Daoy (cell line): ENCODE measurements around the gene FBXL19. TPM values are rescaled to one million over a fixed set of nuclear protein-coding genes. Genes with fewer than 3 reads are reported as not detected.
"Not testable (repeated sequence)": the region's sequence is repeated elsewhere in the genome, so short reads cannot be mapped to it uniquely, and the experiment has no call there.

Source experiments
- DNase-seq: peaks from one replicate; pipeline ENCODE4 v3.0.0-alpha.2; 2015; ENCODE audit warnings: low read depth
- total RNA-seq: library from RNA; depleted of rRNA; stranded (reverse); fragments of >200 nt; shearing (Covaris generic); gene quantifications from 2 replicates; pipeline ENCODE4 v1.2.3, GENCODE V29; 2014; rRNA removed

Gene FBXL19
- total RNA-seq, result 14.0 and 16.3 TPM in 2 replicates

- no peak for DNase-seq
Measured at GRCh38 chr16:30923554-30924075, at the start of gene FBXL19. TSS of gene FBXL19 (plus strand) at chr16:30923572. CDS start at chr16:30925755, 2,183 bp downstream.

GRCh38 chr16:30874244-30874820, 49.0 kb upstream of the FBXL19 start:
- DNase-seq, result no peak

- DNase-seq, result peak; percentile 91
Measured at GRCh38 chr16:30874821-30875717, 48.3 kb upstream of the FBXL19 start.

- peak; percentile 17 for DNase-seq
Measured at GRCh38 chr16:30875871-30876801, 47.2 kb upstream of the FBXL19 start.

- DNase-seq, result no peak
Measured at GRCh38 chr16:30876867-30877266, 46.5 kb upstream of the FBXL19 start.

GRCh38 chr16:30882429-30883310, 40.7 kb upstream of the FBXL19 start:
- DNase-seq, result no peak

GRCh38 chr16:30884760-30885159, 38.6 kb upstream of the FBXL19 start:
- no peak for DNase-seq

- DNase-seq, result no peak
Measured at GRCh38 chr16:30885196-30885595, 38.2 kb upstream of the FBXL19 start.

- no peak for DNase-seq
Measured at GRCh38 chr16:30886145-30886544, 37.2 kb upstream of the FBXL19 start.

- no peak for DNase-seq
Measured at GRCh38 chr16:30887927-30888326, 35.4 kb upstream of the FBXL19 start.

- no peak for DNase-seq
Measured at GRCh38 chr16:30888856-30889499, 34.4 kb upstream of the FBXL19 start.

- DNase-seq, result no peak
Measured at GRCh38 chr16:30889721-30890120, 33.7 kb upstream of the FBXL19 start.

GRCh38 chr16:30891043-30891823, 32.1 kb upstream of the FBXL19 start:
- DNase-seq, result not testable (repeated sequence)

GRCh38 chr16:30892670-30893416, 30.5 kb upstream of the FBXL19 start:
- DNase-seq, result no peak

GRCh38 chr16:30893417-30893743, 30.0 kb upstream of the FBXL19 start:
- DNase-seq, result no peak

- peak; percentile 92 for DNase-seq
Measured at GRCh38 chr16:30893744-30894539, 29.4 kb upstream of the FBXL19 start, which contains the start of gene BCL7C. TSS of gene BCL7C (minus strand) at chr16:30894077. CDS start at chr16:30893944, 133 bp downstream.

GRCh38 chr16:30894540-30895368, 28.6 kb upstream of the FBXL19 start:
- DNase-seq, result no peak
